Prostate gland (tissue), 2 donors: ENCODE measurements around the gene DLEC1. TPM values are rescaled to one million over a fixed set of nuclear protein-coding genes. Genes with fewer than 3 reads are reported as not detected.

Source experiments
- DNase-seq: peaks from one replicate; pipeline ENCODE4 v3.0.0-alpha.2; 2019; ENCODE audit warnings: low spot score
- H3K27ac ChIP-seq, 2 donors: fragments of 200-600 bp; sonication (generic); 2 replicates each; pipeline ENCODE4 v1.5.1; 2017 to 2019
- H3K27me3 ChIP-seq: fragments of 200-600 bp; sonication (generic); replicated peaks from 2 replicates; pipeline ENCODE4 v1.5.1; 2019; ENCODE audit not compliant: insufficient read depth
- H3K36me3 ChIP-seq, 2 donors: fragments of 200-600 bp; sonication (generic); 1 replicate in 1 of 2; 2 replicates in 1 of 2; pipeline versions ENCODE4 v1.5.1 to v1.8.1; 2017 to 2019
- H3K4me1 ChIP-seq: fragments of 200-600 bp; sonication (generic); replicated peaks from 2 replicates; pipeline ENCODE4 v1.5.1; 2019
- H3K4me3 ChIP-seq, 2 donors: fragments of 200-600 bp; sonication (generic); 2 replicates each; pipeline ENCODE4 v1.5.1; 2017 to 2019
- H3K9me3 ChIP-seq: fragments of 200-600 bp; sonication (generic); 2 replicates; pipeline ENCODE4 v1.5.1; 2017
- CTCF ChIP-seq, 4 experiments: fragments of 200-600 bp in 2 of 4; fragments of 450-650 bp in 2 of 4; sonication (generic) in 2 of 4; IDR thresholded peaks; 1 replicate in 3 of 4; 2 replicates in 1 of 4; pipeline ENCODE4 v1.5.1; 2016 to 2019; ENCODE audit warnings: antibody characterized with exemption in 4 of 4, mild to moderate bottlenecking in 2 of 4, moderate library complexity in 2 of 4
- POLR2A ChIP-seq: fragments of 450-650 bp; IDR thresholded peaks from one replicate; pipeline ENCODE4 v1.6.1; 2016; ENCODE audit warnings: antibody characterized with exemption, mild to moderate bottlenecking
- POLR2AphosphoS5 ChIP-seq: sonication (generic); formaldehyde crosslinking; IDR thresholded peaks from one replicate; pipeline ENCODE4 v1.6.1; 2017; ENCODE audit warnings: antibody characterized with exemption
- WGBS: methylation state at CpG from one replicate; pipeline ENCODE4 v1.1.5; 2018; 5-methylcytosine and 5-hydroxymethylcytosine counted together
- intact Hi-C: fragments of 100-400 bp; cut with DNase I; formaldehyde crosslinking; loops from one replicate; pipeline ENCODE4 v1.14.2; 2022
- small RNA-seq, 2 donors: library from RNA; depleted of rRNA; stranded (forward); fragments of <200 nt; gene quantifications; one replicate each; pipeline ENCODE3, GENCODE V24; 2016
- total RNA-seq, 2 donors: library from RNA; depleted of rRNA; stranded (reverse); fragments of >200 nt; gene quantifications; one replicate each; pipeline ENCODE4 v1.1.0, GENCODE V29; 2016

The DLEC1 gene
- total RNA-seq, 2 donors from 2014 or later, result 0.32 to 13.1 TPM

- Histone ChIP-seq H3K27me3 (no peaks in the 10 kb centered on the region), H3K4me1 (no peaks in the 10 kb centered on the region), H3K9me3 (no peaks in the 10 kb centered on the region), H3K4me3 (no peak overlapping the region), H3K27ac (no peak overlapping the region), H3K36me3 (no peaks in the 10 kb centered on the region)
- no peak for DNase-seq
- TF ChIP-seq POLR2A (no peak), CTCF (IDR thresholded peaks at IDR 0.05) (no peak), POLR2AphosphoS5 (no peak)
- WGBS, result 95% methylated on average over 4 of the region's 4 CpGs
- intact Hi-C loops, result no loop called here
These were observed 129.4 kb downstream of the DLEC1 start for GRCh38 chr3:38168151-38169026.

GRCh38 chr3:38169027-38169317 lies 130.0 kb downstream of the DLEC1 start:
- H3K27ac ChIP-seq, result no peak overlapping the region

GRCh38 chr3:38170722-38171121 lies 131.7 kb downstream of the DLEC1 start:
- TF ChIP-seq CTCF (IDR thresholded peaks at IDR 0.05), result no peak
- TF ChIP-seq POLR2AphosphoS5, result no peak
- no peak for TF ChIP-seq POLR2A
- H3K9me3 ChIP-seq, result no peaks in the 10 kb centered on the region
- no peaks in the 10 kb centered on the region for H3K27me3 ChIP-seq
- intact Hi-C loops, result no loop called here
- no peaks in the 10 kb centered on the region for H3K4me1 ChIP-seq
- no peak overlapping the region for H3K27ac ChIP-seq
- DNase-seq, result no peak
- H3K36me3 ChIP-seq, result no peaks in the 10 kb centered on the region
- H3K4me3 ChIP-seq, result no peak overlapping the region
- 82% methylated on average over 4 of the region's 4 CpGs for WGBS

More at GRCh38 chr3:38169027-38169317, 130.0 kb downstream of the DLEC1 start:
- Histone ChIP-seq H3K27me3 (no peaks in the 10 kb centered on the region), H3K9me3 (no peaks in the 10 kb centered on the region), H3K36me3 (no peaks in the 10 kb centered on the region), H3K4me3 (no peak overlapping the region), H3K4me1 (no peaks in the 10 kb centered on the region)
- intact Hi-C loops, result no loop called here
- DNase-seq, result no peak
- TF ChIP-seq POLR2A (no peak), CTCF (IDR thresholded peaks at IDR 0.05) (no peak), POLR2AphosphoS5 (no peak)
- WGBS, result 87% methylated on average over 1 of the region's 1 CpG

GRCh38 chr3:38171622-38172021 lies 132.6 kb downstream of the DLEC1 start:
- Histone ChIP-seq H3K27ac (no peak overlapping the region), H3K9me3 (no peaks in the 10 kb centered on the region), H3K27me3 (no peaks in the 10 kb centered on the region), H3K36me3 (no peaks in the 10 kb centered on the region), H3K4me3 (no peak overlapping the region), H3K4me1 (no peaks in the 10 kb centered on the region)
- 88% methylated on average over 2 of the region's 2 CpGs for WGBS
- TF ChIP-seq POLR2AphosphoS5, result no peak
- TF ChIP-seq CTCF (IDR thresholded peaks at IDR 0.05), result no peak
- no peak for TF ChIP-seq POLR2A
- no peak for DNase-seq
- intact Hi-C loops, result no loop called here

Small RNAs within 50 kb of the gene (small RNA-seq; reads per million reads assigned to genes)
- 0 reads per million in 2 donors for gene RF00019

Other genes with a start within 250 kb of the DLEC1 start
- 10 to 100 TPM; 59.3 to 60.3 TPM for gene CTDSPL, start 177.3 kb upstream of the DLEC1 start, total RNA-seq
- gene VILL, start 48.4 kb upstream of the DLEC1 start, total RNA-seq, result 10 to 100 TPM; 29.1 to 29.3 TPM
- gene PLCD1, start 9.6 kb upstream of the DLEC1 start, total RNA-seq, result 100 to 1,000 TPM in 1 of 2 donors, 10 to 100 TPM in 1; 29.7 to 176 TPM
- gene ACAA1, start 97.9 kb downstream of the DLEC1 start, total RNA-seq, result 100 to 1,000 TPM in 1 of 2 donors, 10 to 100 TPM in 1; 89.8 to 112 TPM
- gene MYD88, start 99.5 kb downstream of the DLEC1 start, total RNA-seq, result 10 to 100 TPM; 21.4 to 30.8 TPM
- gene OXSR1, start 126.3 kb downstream of the DLEC1 start, total RNA-seq, result 10 to 100 TPM; 21.2 to 32.7 TPM
- 1 to 10 TPM in 1 of 2 donors, not detected in 1; 1.6 TPM for gene SLC22A13, start 226.6 kb downstream of the DLEC1 start, total RNA-seq
- gene SLC22A14, start 243.1 kb downstream of the DLEC1 start, total RNA-seq, result 1 to 10 TPM in 1 of 2 donors, under 1 TPM in 1; 0.64 to 1.5 TPM